ENCODE results near the gene ZNF621. TPM values are rescaled to one million over a fixed set of nuclear protein-coding genes. Genes with fewer than 3 reads are reported as not detected.

Gene ZNF621
- polyA plus RNA-seq, 2 of the 4 experiments (the other 2 are of a cell fraction) = 6.8 to 16.1 TPM

GRCh38 chr3:40581166-40581565 lies 56.4 kb downstream of the ZNF621 start:
- H3K4me2 ChIP-seq = no peak overlapping the region
- no peaks in the 10 kb centered on the region for H3K9me3 ChIP-seq
- 100% methylated on average over 1 of the region's 1 CpG for WGBS (ENCODE audit: missing lambda C conversion rate)
- FAIRE-seq (no peak), ATAC-seq (no peak), DNase-seq (ENCODE audit: low read depth in 1 of 2, low spot score in 1 of 2) (no peak)
- POLR2A ChIA-PET = interaction anchor here (1.3 kb wide), 1 partner anchor 618 kb away, joined by 6 read pairs; the partner anchor contains the start of gene CTNNB1
- TF ChIP-seq ESRRA (IDR thresholded peaks at IDR 0.05; ENCODE audit: borderline replicate concordance, low read length) = no peak
- TF ChIP-seq BCL3 (IDR thresholded peaks at IDR 0.05) = no peak
- TF ChIP-seq CHD2 (IDR thresholded peaks at IDR 0.05; ENCODE audit: low read length, partially characterized antibody) = no peak
- no peak for TF ChIP-seq KDM5A (IDR thresholded peaks at IDR 0.05)
- TF ChIP-seq HES2 (IDR thresholded peaks at IDR 0.05) = no peak
- TF ChIP-seq JUNB (IDR thresholded peaks at IDR 0.05) = no peak
- no peak for TF ChIP-seq RCOR1 (IDR thresholded peaks at IDR 0.05; ENCODE audit: low read depth, low read length)
- TF ChIP-seq HMGXB4 (CRISPR knock-in tag; IDR thresholded peaks at IDR 0.05; ENCODE audit: borderline replicate concordance) = no peak
- no peak for TF ChIP-seq RARB (CRISPR knock-in tag; IDR thresholded peaks at IDR 0.05)
- TF ChIP-seq SMC3 (IDR thresholded peaks at IDR 0.05) = no peak
- TF ChIP-seq MAZ (IDR thresholded peaks at IDR 0.05; ENCODE audit: borderline replicate concordance, low read depth, low read length) = no peak
- TF ChIP-seq HEYL (CRISPR knock-in tag; IDR thresholded peaks at IDR 0.05) = no peak
- no peak for TF ChIP-seq CBX8 (IDR thresholded peaks at IDR 0.05)
- no peaks in the 10 kb centered on the region for H3K4me1 ChIP-seq
- CTCF ChIA-PET = interaction anchor here (0.6 to 6.3 kb wide), 26 partner anchors 9 to 1597 kb away, joined by 3 to 86 read pairs (median 4); partner anchors contain the start of gene CTNNB1
- no peak overlapping the region for H3K4me3 ChIP-seq
- no peak overlapping the region for H3K27ac ChIP-seq

GRCh38 chr3:40582401-40583027 lies 57.8 kb downstream of the ZNF621 start:
- Histone ChIP-seq H3K9me3 (no peaks in the 10 kb centered on the region), H3K4me1 (no peaks in the 10 kb centered on the region), H3K4me3 (no peak overlapping the region), H3K4me2 (no peak overlapping the region), H3K27ac (no peak overlapping the region)
- TF ChIP-seq HES2 (IDR thresholded peaks at IDR 0.05) (no peak), HOXB13 (CRISPR knock-in tag; IDR thresholded peaks at IDR 0.05; ENCODE audit: low read depth) (no peak), BHLHE40 (IDR thresholded peaks at IDR 0.05; ENCODE audit: low read depth, low read length) (no peak), ATOH8 (CRISPR knock-in tag; IDR thresholded peaks at IDR 0.05; ENCODE audit: low read depth) (no peak), MAZ (IDR thresholded peaks at IDR 0.05; ENCODE audit: borderline replicate concordance, low read depth, low read length) (no peak), FOSB (CRISPR knock-in tag; IDR thresholded peaks at IDR 0.05) (no peak)
- CTCF ChIA-PET = interaction anchor here (1.0 to 6.3 kb wide), 4 partner anchors 254 to 1517 kb away, joined by 3 to 86 read pairs (median 4); no protein-coding TSS in a partner anchor
- POLR2A ChIA-PET = no interaction called here
- FAIRE-seq (no peak), ATAC-seq (no peak), DNase-seq (ENCODE audit: low read depth in 1 of 2, low spot score in 1 of 2) (no peak)
- WGBS (ENCODE audit: missing lambda C conversion rate) = no CpG with 5 or more reads among the region's 2 CpGs

- ChIA-PET CTCF (interaction anchor here (0.5 to 6.3 kb wide), 14 partner anchors 14 to 1297 kb away, joined by 3 to 86 read pairs (median 4); no protein-coding TSS in a partner anchor), POLR2A (no interaction called here)
- ATAC-seq = no peak
- Histone ChIP-seq H3K4me3 (no peak overlapping the region), H3K9me3 (no peaks in the 10 kb centered on the region), H3K27ac (no peak overlapping the region), H3K4me2 (no peak overlapping the region), H3K4me1 (no peaks in the 10 kb centered on the region)
- WGBS (ENCODE audit: missing lambda C conversion rate) = 72% methylated on average over 7 of the region's 7 CpGs
- no peak for DNase-seq (ENCODE audit: low read depth in 1 of 2, low spot score in 1 of 2)
- no peak for FAIRE-seq
- no peak for TF ChIP-seq JUN (IDR thresholded peaks at IDR 0.05)
- no peak for TF ChIP-seq CHD2 (IDR thresholded peaks at IDR 0.05; ENCODE audit: low read length, partially characterized antibody)
- no peak for TF ChIP-seq ZFP36 (IDR thresholded peaks at IDR 0.05; ENCODE audit: borderline replicate concordance, partially characterized antibody)
- TF ChIP-seq RNF2 (IDR thresholded peaks at IDR 0.05; ENCODE audit: borderline replicate concordance, low read depth) = no peak
- no peak for TF ChIP-seq REST (IDR thresholded peaks at IDR 0.05)
- no peak for TF ChIP-seq CBX8 (IDR thresholded peaks at IDR 0.05)
- no peak for TF ChIP-seq RAD21 (conservative IDR thresholded peaks at IDR 0.05 in 1 of 2, IDR thresholded peaks at IDR 0.05 in 1 of 2)
- no peak for TF ChIP-seq KDM1A (IDR thresholded peaks at IDR 0.05; ENCODE audit: low read depth)
- TF ChIP-seq MAFK (IDR thresholded peaks at IDR 0.05; ENCODE audit: partially characterized antibody) = no peak
Observed at GRCh38 chr3:40583691-40584090, 58.9 kb downstream of the ZNF621 start.
